GM23248 (cell line): Measurements from ENCODE around the gene SRMS. TPM values are rescaled to one million over a fixed set of nuclear protein-coding genes. Genes with fewer than 3 reads are reported as not detected.

ENCODE experiments used
- DNase-seq: peaks from one replicate; pipeline ENCODE4 v3.0.0-alpha.2; 2015
- H2AFZ ChIP-seq: fragments of 200-600 bp; sonication (generic); 2 replicates; pipeline ENCODE4 v1.6.1; 2016; ENCODE audit warnings: antibody characterized with exemption
- H3F3A ChIP-seq: fragments of 200-600 bp; sonication (generic); 2 replicates; pipeline ENCODE4 v1.6.1; 2016; ENCODE audit warnings: mild to moderate bottlenecking, antibody characterized with exemption, mixed run types; ENCODE audit not compliant: insufficient read depth
- H3K27ac ChIP-seq: fragments of 200-600 bp; sonication (generic); 2 replicates; pipeline ENCODE4 v1.5.1; 2016; ENCODE audit warnings: mild to moderate bottlenecking
- H3K27me3 ChIP-seq: fragments of 200-600 bp; sonication (generic); replicated peaks from 2 replicates; pipeline ENCODE4 v1.6.1; 2016; ENCODE audit warnings: mild to moderate bottlenecking; ENCODE audit not compliant: insufficient read depth
- H3K36me3 ChIP-seq: fragments of 200-600 bp; sonication (generic); 2 replicates; pipeline ENCODE4 v1.6.1; 2016; ENCODE audit warnings: low read depth, mild to moderate bottlenecking
- H3K4me1 ChIP-seq: fragments of 200-600 bp; sonication (generic); 2 replicates; pipeline ENCODE4 v1.6.1; 2016; ENCODE audit warnings: mild to moderate bottlenecking; ENCODE audit not compliant: insufficient read depth
- H3K4me2 ChIP-seq: fragments of 200-600 bp; sonication (generic); one replicate; pipeline ENCODE4 v1.6.1; 2016; ENCODE audit warnings: mild to moderate bottlenecking; ENCODE audit not compliant: unreplicated experiment
- H3K4me3 ChIP-seq: fragments of 200-600 bp; sonication (generic); 2 replicates; pipeline ENCODE4 v1.5.1; 2016; ENCODE audit warnings: mild to moderate bottlenecking
- H3K79me2 ChIP-seq: fragments of 200-600 bp; sonication (generic); 2 replicates; pipeline ENCODE4 v1.6.1; 2016; ENCODE audit warnings: mild to moderate bottlenecking; ENCODE audit not compliant: insufficient read depth
- H3K9ac ChIP-seq: fragments of 200-600 bp; sonication (generic); 2 replicates; pipeline ENCODE4 v1.6.1; 2016; ENCODE audit warnings: mild to moderate bottlenecking
- H3K9me2 ChIP-seq: fragments of 200-600 bp; sonication (generic); 2 replicates; pipeline ENCODE4 v1.6.1; 2016; ENCODE audit warnings: mixed run types, mild to moderate bottlenecking, moderate library complexity; ENCODE audit not compliant: insufficient read depth
- H3K9me3 ChIP-seq: fragments of 200-600 bp; sonication (generic); one replicate; pipeline ENCODE4 v1.6.1; 2017; ENCODE audit warnings: low read depth
- H4K20me1 ChIP-seq: fragments of 200-600 bp; sonication (generic); 2 replicates; pipeline ENCODE4 v1.6.0; 2016; ENCODE audit not compliant: insufficient read depth
- EZH2 ChIP-seq: fragments of 200-600 bp; sonication (generic); IDR thresholded peaks from 2 replicates; pipeline ENCODE4 v1.6.1; 2018; ENCODE audit warnings: antibody characterized with exemption, mild to moderate bottlenecking; ENCODE audit not compliant: insufficient read depth, poor library complexity, severe bottlenecking
- EZH2phosphoT487 ChIP-seq: fragments of 200-600 bp; sonication (generic); IDR thresholded peaks from 2 replicates; pipeline ENCODE4 v1.6.1; 2018; ENCODE audit warnings: antibody characterized with exemption, moderate library complexity, mild to moderate bottlenecking, low read depth; ENCODE audit not compliant: insufficient read depth
- WGBS, 2 experiments: methylation state at CpG; one replicate each; pipeline ENCODE4 v1.1.6; 2015 to 2017; ENCODE audit warnings: low lambda C conversion rate in 2 of 2, low coverage in 1 of 2; ENCODE audit errors: missing lambda C conversion rate in 2 of 2; 5-methylcytosine and 5-hydroxymethylcytosine counted together
- in situ Hi-C: fragments of 300-500 bp; cut with MboI; formaldehyde crosslinking; loops from 2 replicates; pipeline ENCODE4 v1.15.0; 2020
- polyA plus RNA-seq: library from polyadenylated mRNA; unstranded; fragments of >200 nt; fragmentation: Nextera tagmentation; extraction: Ambion mirVana; gene quantifications from 2 replicates; pipeline ENCODE4 v1.2.1, GENCODE V29; 2016
- total RNA-seq: library from RNA; depleted of rRNA; stranded (reverse); fragments of >200 nt; shearing (Covaris generic); gene quantifications from 2 replicates; pipeline ENCODE4 v1.2.3, GENCODE V29; 2014

The SRMS gene
- total and polyA plus RNA-seq, 2 experiments from 2014 or later: not detected

- in situ Hi-C loops: no loop called here
- Histone ChIP-seq H3K9ac (no peak within 1 kb of the TSS), H3K4me3 (no peak within 1 kb of the TSS; the same call in 1 of the 2 replicates), H3K27ac (no peak within 1 kb of the TSS), H3K4me2 (no peak within 1 kb of the TSS), H4K20me1 (no peaks in the 10 kb centered on the region), H3K79me2 (no peaks in the 10 kb centered on the region), H2AFZ (no peak within 1 kb of the TSS), H3K9me2 (no peaks in the 10 kb centered on the region), H3K36me3 (no peaks in the 10 kb centered on the region), H3K9me3 (no peaks in the 10 kb centered on the region), H3F3A (no peaks in the 10 kb centered on the region), H3K4me1 (no peaks in the 10 kb centered on the region), H3K27me3 (peaks cover 15% of the 10 kb centered on the region)
- peak; percentile 41 for DNase-seq
- 1% methylated on average over 47 of the region's 58 CpGs; no CpG with 5 or more reads in 1 of the 2 experiments for WGBS, 2 experiments
- TF ChIP-seq EZH2: no peak
- no peak for TF ChIP-seq EZH2phosphoT487
Measured at GRCh38 chr20:63498960-63499337, 48.6 kb downstream of the SRMS start, which contains the start of gene EEF1A2. Gene EEF1A2 (minus strand): TSS chr20:63499083. CDS start chr20:63497763, 1,320 bp downstream.

GRCh38 chr20:63497946-63498935 is 49.3 kb downstream of the SRMS start:
- DNase-seq: peak; percentile 79
- no peak overlapping the region for H3K4me3 ChIP-seq

GRCh38 chr20:63497138-63497945 is 50.2 kb downstream of the SRMS start:
- 48 to 49% methylated on average over 16 to 20 of the region's 20 CpGs for WGBS, 2 experiments
- no peaks in the 10 kb centered on the region for H3K9me2 ChIP-seq
- H3K79me2 ChIP-seq: no peaks in the 10 kb centered on the region
- H3K4me1 ChIP-seq: no peaks in the 10 kb centered on the region
- TF ChIP-seq EZH2phosphoT487 (no peak), EZH2 (no peak)
- DNase-seq: no peak
- no peaks in the 10 kb centered on the region for H3F3A ChIP-seq
- H3K4me2 ChIP-seq: no peak overlapping the region
- peaks cover 15% of the 10 kb centered on the region; the same call in 1 of the 2 replicates for H3K27me3 ChIP-seq
- H3K36me3 ChIP-seq: no peaks in the 10 kb centered on the region
- H4K20me1 ChIP-seq: no peaks in the 10 kb centered on the region
- H2AFZ ChIP-seq: no peak overlapping the region
- H3K4me3 ChIP-seq: no peak overlapping the region
- in situ Hi-C loops: no loop called here
- no peak overlapping the region for H3K9ac ChIP-seq
- H3K9me3 ChIP-seq: no peaks in the 10 kb centered on the region
- H3K27ac ChIP-seq: no peak overlapping the region

More at GRCh38 chr20:63497946-63498935, 49.3 kb downstream of the SRMS start:
- Histone ChIP-seq H3K4me2 (no peak overlapping the region), H2AFZ (no peak overlapping the region), H3K27me3 (peaks cover 15% of the 10 kb centered on the region; the same call in 1 of the 2 replicates), H3F3A (no peaks in the 10 kb centered on the region), H3K9ac (no peak overlapping the region), H3K4me1 (no peaks in the 10 kb centered on the region), H3K9me2 (no peaks in the 10 kb centered on the region), H3K27ac (no peak overlapping the region), H3K9me3 (no peaks in the 10 kb centered on the region), H3K79me2 (no peaks in the 10 kb centered on the region), H4K20me1 (no peaks in the 10 kb centered on the region), H3K36me3 (no peaks in the 10 kb centered on the region)
- in situ Hi-C loops: no loop called here
- no peak for TF ChIP-seq EZH2
- TF ChIP-seq EZH2phosphoT487: no peak
- 1 to 3% methylated on average over 11 to 32 of the region's 60 CpGs for WGBS, 2 experiments

GRCh38 chr20:63496596-63497120 is 50.9 kb downstream of the SRMS start:
- in situ Hi-C loops: no loop called here
- DNase-seq: no peak
- H2AFZ ChIP-seq: peak overlapping the region; percentile 14; the same call in 1 of the 2 replicates
- H3K79me2 ChIP-seq: no peaks in the 10 kb centered on the region
- no peak overlapping the region for H3K27ac ChIP-seq
- H4K20me1 ChIP-seq: no peaks in the 10 kb centered on the region
- peak overlapping the region; percentile 68 for H3K4me2 ChIP-seq
- peaks cover 15% of the 10 kb centered on the region; the same call in 1 of the 2 replicates for H3K27me3 ChIP-seq
- 48 to 53% methylated on average over 15 to 16 of the region's 16 CpGs for WGBS, 2 experiments
- H3K4me1 ChIP-seq: no peaks in the 10 kb centered on the region
- no peaks in the 10 kb centered on the region for H3K9me3 ChIP-seq
- H3K4me3 ChIP-seq: peak overlapping the region; percentile 41
- H3F3A ChIP-seq: no peaks in the 10 kb centered on the region
- TF ChIP-seq EZH2: no peak
- TF ChIP-seq EZH2phosphoT487: no peak
- H3K36me3 ChIP-seq: no peaks in the 10 kb centered on the region
- H3K9me2 ChIP-seq: no peaks in the 10 kb centered on the region
- no peak overlapping the region for H3K9ac ChIP-seq
